HG03354 (cell line): ENCODE data around the gene OR52E4.

ENCODE experiments used
- ATAC-seq: cut with Tn5 transposase; IDR thresholded peaks from one replicate; pipeline ENCODE4 v1.9.1; 2021; ENCODE audit warnings: mild to moderate bottlenecking; ENCODE audit not compliant: unreplicated experiment, poor library complexity, severe bottlenecking

The OR52E4 gene

DNA sequence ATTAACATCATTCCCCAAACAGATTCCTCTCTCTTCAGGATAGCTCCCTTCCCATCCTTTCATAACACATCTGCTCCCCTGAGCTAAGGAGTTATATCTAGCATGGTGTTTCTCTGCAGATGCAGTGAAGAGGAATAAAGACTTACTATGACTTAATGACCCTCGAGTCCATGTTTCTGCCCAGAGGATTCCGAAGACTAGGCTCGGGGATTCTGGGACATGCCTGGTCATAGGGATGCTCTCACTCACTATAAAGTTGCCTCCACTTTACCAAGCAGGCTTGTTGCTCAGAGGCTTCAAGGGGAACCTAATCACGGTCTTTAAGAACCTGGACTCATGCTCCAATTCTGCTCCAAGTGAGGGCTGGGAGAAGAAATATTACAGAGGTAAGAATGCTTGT is at the start of gene OR52E4:
OR52E4 (plus strand) TSS at position 301 of the 400 bp plus-strand sequence. CDS start 3,664 bp downstream, outside the sequence.
- ATAC-seq: no peak

DNA sequence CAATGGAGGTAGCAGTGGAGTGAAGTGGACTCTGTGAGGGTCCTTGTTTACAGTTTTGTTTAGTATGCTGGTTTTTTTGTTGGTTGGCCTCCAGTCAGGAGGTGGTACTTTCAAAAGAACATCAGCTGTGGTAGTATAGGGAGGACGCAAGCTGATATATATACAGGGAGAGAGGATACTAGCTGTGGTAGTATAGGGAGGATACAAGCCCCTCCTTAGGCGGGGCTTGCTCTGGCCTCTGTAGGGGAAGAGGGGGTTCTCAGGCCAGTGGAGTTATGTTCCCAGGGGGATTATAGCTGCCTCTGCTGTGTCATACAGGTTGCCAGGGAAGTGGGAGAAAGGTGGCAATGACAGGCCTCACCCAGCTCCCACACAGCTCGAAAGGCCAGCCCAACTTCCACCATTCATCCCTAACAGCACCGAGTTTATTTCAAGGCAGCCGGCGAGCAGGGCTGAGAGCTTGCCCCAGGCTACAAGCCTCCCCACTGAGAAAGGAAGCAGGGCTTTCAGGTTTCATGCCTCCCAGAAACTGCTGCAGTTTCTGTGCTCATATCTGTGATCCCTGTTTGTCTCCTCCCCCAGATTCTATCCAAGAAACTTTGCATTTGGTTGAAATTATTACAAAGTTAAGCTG is 49.1 kb upstream of the OR52E4 start:
- ATAC-seq: no peak

GRCh38 chr11:5833446-5833845 is 47.0 kb upstream of the OR52E4 start:
- ATAC-seq: no peak

- ATAC-seq: no peak
Measured at GRCh38 chr11:5837695-5838094, 42.7 kb upstream of the OR52E4 start.

DNA sequence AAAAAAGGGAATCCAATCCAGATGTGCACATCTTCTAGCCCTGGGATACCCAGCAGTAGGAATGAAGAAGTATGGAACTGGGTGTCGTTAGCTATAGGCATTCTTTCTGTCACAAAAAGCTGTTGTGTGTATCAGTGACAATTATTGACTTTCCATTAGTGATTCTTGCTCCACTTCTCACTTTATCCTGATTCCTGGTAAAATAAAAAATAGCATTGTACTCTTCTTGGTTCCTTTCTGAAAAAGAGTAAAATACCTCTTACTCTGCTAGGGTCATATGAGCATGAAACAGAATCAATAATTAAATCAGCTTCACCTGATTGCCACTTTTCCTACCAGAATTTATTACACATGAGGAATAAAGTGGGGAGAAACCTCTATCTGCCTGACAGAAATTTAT is 38.6 kb upstream of the OR52E4 start, which contains the start of gene OR52E6:
OR52E6 (minus strand) TSS at position 101 of the 400 bp plus-strand sequence; CDS start at position 101, 0 bp downstream.
- ATAC-seq: no peak

GRCh38 chr11:5846701-5847100 is 33.7 kb upstream of the OR52E4 start:
- no peak for ATAC-seq

GRCh38 chr11:5847711-5848110 is 32.7 kb upstream of the OR52E4 start:
- ATAC-seq: no peak

GRCh38 chr11:5851002-5851401 is 29.4 kb upstream of the OR52E4 start:
- no peak for ATAC-seq

GRCh38 chr11:5857590-5857989 is 22.8 kb upstream of the OR52E4 start, which contains the start of gene OR52E8:
Gene OR52E8, minus strand, starts transcription at chr11:5857690. Its CDS starts 0 bp downstream, at chr11:5857690.
- no peak for ATAC-seq

DNA sequence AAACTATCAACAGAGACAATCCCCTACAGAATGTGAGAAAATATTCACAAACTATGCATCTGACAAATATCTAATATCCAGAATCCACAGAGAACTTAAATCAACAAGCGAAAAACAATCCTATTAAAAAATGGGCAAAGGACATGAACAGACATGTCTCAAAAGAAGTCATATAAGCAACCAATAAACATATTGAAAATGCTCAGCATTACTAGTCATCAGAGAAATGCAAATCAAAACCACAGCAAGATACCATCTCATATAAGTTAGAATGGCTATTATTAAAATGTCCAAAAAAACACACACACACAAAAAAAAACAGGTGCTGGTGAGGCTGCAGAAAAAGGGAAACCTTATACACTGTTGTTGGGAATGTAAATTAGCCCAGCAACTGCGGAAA is 14.6 kb upstream of the OR52E4 start:
- ATAC-seq: no peak

GRCh38 chr11:5878564-5878963 is 1.9 kb upstream of the OR52E4 start:
- no peak for ATAC-seq

DNA sequence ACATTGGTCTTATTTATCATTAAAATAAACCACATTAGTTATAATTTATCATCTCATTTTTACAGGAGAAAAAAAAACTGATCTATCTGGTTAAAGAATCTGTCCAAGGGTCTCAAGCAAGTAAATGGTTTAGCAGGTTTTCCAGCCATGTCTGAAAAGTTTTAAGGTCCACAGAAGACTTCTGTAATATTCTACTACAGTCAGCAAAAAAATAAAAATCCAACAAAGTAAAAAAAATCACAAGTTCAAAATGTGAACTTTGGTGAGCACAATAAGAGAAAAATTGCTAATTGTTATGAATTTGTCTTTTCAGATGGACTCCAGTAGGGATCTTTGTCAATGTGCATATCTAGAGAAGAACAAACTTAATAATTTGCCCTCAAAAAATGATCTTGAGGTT is 1.3 kb downstream of the OR52E4 start:
- ATAC-seq: no peak

- no peak for ATAC-seq
Measured at GRCh38 chr11:5887172-5887571, 6.7 kb downstream of the OR52E4 start.

DNA sequence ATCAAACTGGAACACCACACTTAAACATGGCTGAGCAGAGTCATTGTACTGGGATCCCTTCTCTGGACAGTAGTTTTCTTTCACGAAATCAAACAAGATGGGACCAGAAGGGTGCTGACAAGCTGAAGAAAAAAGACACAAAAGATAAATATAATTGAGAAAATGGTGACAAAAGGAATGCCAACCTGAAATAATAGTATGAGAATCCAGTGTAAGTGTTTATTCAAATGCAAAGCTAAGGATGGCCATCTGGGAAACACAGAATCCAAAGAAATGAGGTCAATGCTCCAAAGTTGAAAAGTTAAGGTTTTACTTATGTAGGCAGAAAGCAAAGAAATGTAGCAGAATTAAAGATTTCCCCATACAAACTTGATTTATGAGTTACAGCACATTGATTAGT is 7.2 kb downstream of the OR52E4 start:
- no peak for ATAC-seq

DNA sequence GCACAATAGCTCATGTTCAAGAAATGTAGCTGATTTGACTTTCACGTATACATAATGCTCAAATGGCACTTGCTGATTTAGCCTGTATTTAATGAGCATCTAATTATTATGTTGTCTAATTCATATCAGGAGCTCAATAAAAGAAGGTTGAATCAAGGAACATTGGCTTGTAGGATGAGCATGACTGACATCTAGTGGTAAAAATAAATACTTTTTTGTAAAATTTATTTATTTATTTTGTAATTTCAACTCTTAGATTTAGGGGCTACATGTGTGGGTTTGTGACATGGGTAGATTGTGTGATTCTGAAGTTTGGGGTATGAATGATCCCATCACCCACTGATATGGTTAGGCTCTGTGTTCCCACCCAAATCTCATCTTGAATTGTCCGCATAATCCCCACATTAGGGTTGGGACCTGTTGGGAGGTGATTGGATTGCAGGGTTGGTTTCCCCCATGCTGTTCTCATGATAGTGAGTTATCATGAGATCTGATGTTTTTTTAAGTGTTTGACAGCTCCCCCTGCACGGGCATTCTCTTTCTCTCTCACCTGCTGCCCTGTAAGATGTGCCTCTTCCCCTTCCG is 10.9 kb downstream of the OR52E4 start:
- ATAC-seq: no peak

DNA sequence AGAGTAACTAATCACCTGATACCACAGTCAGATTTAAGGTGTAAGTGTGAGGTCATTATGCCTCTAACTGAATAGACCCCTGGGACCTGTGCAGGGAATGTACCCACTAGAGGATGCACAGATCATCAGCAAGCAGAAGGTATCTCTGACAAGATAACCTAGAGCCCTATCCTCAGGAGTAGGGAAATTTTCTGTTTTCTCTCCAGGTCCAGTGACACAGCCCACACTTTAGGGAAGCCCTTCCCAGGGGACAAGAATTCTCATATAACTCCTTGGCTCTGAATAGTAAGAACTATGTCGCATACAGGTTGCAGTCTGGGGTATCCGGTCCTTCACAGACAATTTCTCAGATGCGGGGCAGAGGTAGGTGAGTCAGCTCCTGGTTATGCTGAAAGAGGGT is 12.5 kb downstream of the OR52E4 start, which contains the start of gene OR52E5:
OR52E5 (plus strand) TSS at position 301 of the 400 bp plus-strand sequence. CDS start 7,569 bp downstream, outside the sequence.
- ATAC-seq: no peak

DNA sequence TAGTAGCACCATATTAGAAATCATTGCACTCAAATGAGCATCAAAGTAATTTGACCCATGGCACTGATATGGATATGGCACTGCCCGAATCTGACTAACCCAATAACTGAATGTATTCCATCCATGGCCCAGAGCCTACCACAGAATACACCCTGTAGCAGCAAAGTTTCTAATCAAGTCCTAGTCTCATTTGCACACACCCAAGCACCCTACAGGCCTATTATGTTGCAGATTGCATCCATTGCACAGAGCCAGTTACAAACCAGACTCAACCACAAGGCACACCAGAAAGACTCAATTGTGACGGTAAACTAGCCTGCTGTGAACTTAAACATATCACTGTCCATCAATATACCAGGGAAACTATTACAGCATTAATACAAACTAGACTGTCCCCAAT is 19.1 kb downstream of the OR52E4 start:
- ATAC-seq: no peak

GRCh38 chr11:5910540-5910939 is 30.1 kb downstream of the OR52E4 start:
- ATAC-seq: no peak

- peak; percentile 86 for ATAC-seq
Measured at GRCh38 chr11:5922749-5923426, 42.5 kb downstream of the OR52E4 start.

DNA sequence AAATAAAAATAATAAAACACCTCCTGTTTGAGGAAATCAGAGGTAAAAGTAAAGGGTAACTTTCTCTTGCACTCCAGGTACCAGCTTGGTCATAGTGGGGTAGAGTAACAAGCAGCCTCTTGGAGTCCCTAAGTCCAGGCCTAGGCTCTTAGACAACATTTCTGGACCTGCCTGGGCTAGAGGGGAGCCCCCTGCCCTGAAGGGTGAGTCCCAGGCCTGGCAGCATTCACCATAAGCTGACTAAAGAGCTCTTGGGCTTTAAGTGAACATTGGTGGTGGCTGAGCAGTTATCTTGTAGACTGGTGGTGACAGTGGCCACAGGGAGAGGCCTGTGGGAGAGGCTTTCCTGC is 43.0 kb downstream of the OR52E4 start:
- ATAC-seq: peak; percentile 35

DNA sequence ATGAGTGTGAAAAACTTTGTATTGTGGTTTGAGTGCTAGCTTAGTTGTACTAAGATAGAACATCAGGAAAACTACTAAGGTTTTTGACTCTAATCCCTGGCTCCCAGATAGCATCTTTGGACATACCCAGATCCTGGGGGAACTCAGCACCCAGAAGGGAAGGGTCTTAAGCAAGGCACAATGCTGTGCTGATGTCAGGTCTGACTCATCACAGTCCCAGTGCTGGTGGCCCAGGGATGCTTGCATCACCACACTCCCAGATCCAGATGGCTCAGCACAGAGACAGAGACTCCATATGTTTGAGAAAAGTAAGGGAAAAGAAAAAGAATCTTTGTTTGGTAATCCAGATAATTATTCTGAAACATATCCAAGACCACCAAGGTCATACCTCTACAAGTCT is 43.4 kb downstream of the OR52E4 start:
- ATAC-seq: no peak
